Limb (tissue), 2 donors: Measurements from ENCODE around the gene CCDC32.
"Not testable (repeated sequence)": the region's sequence is repeated elsewhere in the genome, so short reads cannot be mapped to it uniquely, and the experiment has no call there.

Experiments used
- DNase-seq, 2 donors: peaks; one replicate each; pipeline ENCODE4 v3.0.0-alpha.2; 2016; ENCODE audit errors: extremely low spot score in 2 of 2

CCDC32 gene

GRCh38 chr15:40564591-40565332 lies at the start of gene CCDC32:
CCDC32 (minus strand) TSS chr15:40565042; CDS start chr15:40563015, 2,027 bp downstream.
- peak; percentile 95 to 99 for DNase-seq

- DNase-seq = no peak
Measured at GRCh38 chr15:40613080-40613479, 48.2 kb upstream of the CCDC32 start.

- DNase-seq = no peak
Measured at GRCh38 chr15:40603935-40604334, 39.1 kb upstream of the CCDC32 start.

- DNase-seq = no peak
Measured at GRCh38 chr15:40600956-40601355, 36.1 kb upstream of the CCDC32 start.

GRCh38 chr15:40598672-40599071 lies 33.8 kb upstream of the CCDC32 start:
- DNase-seq = no peak

GRCh38 chr15:40598126-40598525 lies 33.3 kb upstream of the CCDC32 start:
- DNase-seq = no peak

GRCh38 chr15:40597024-40597423 lies 32.2 kb upstream of the CCDC32 start:
- no peak for DNase-seq

GRCh38 chr15:40595773-40596172 lies 30.9 kb upstream of the CCDC32 start:
- DNase-seq = no peak

GRCh38 chr15:40595219-40595618 lies 30.4 kb upstream of the CCDC32 start:
- no peak for DNase-seq

GRCh38 chr15:40594429-40594836 lies 29.6 kb upstream of the CCDC32 start:
- DNase-seq = no peak

GRCh38 chr15:40593588-40594428 lies 29.0 kb upstream of the CCDC32 start, which contains the start of gene KNL1:
KNL1 (plus strand) TSS chr15:40594249; CDS start chr15:40602932, 8,683 bp downstream.
- DNase-seq = peak; percentile 96 to 98

- no peak for DNase-seq
Measured at GRCh38 chr15:40593165-40593564, 28.3 kb upstream of the CCDC32 start.

- no peak for DNase-seq
Measured at GRCh38 chr15:40591389-40591788, 26.5 kb upstream of the CCDC32 start.

GRCh38 chr15:40590667-40591050 lies 25.8 kb upstream of the CCDC32 start:
- DNase-seq = no peak

GRCh38 chr15:40584191-40584590 lies 19.3 kb upstream of the CCDC32 start:
- no peak for DNase-seq

GRCh38 chr15:40582726-40583246 lies 17.9 kb upstream of the CCDC32 start:
- no peak for DNase-seq

GRCh38 chr15:40581796-40582195 lies 17.0 kb upstream of the CCDC32 start:
- DNase-seq = not testable (repeated sequence)

- DNase-seq = no peak
Measured at GRCh38 chr15:40578892-40579291, 14.1 kb upstream of the CCDC32 start.

GRCh38 chr15:40576914-40577313 lies 12.1 kb upstream of the CCDC32 start:
- not testable (repeated sequence) for DNase-seq

GRCh38 chr15:40575113-40575512 lies 10.3 kb upstream of the CCDC32 start:
- no peak for DNase-seq

GRCh38 chr15:40569129-40569953 lies 4.5 kb upstream of the CCDC32 start, which contains the start of gene RPUSD2:
RPUSD2 (plus strand) TSS chr15:40569299; CDS start chr15:40569338, 39 bp downstream.
- peak; percentile 92 to 96 for DNase-seq
